ENCODE measurements around the gene ACTR5. TPM values are rescaled to one million over a fixed set of nuclear protein-coding genes. Genes with fewer than 3 reads are reported as not detected.
A peak's percentile ranks its signal among the peaks of the same experiment; 100 is the strongest.

ACTR5 gene
- total and polyA plus RNA-seq, 9 donors: 5.3 to 6.7 (median 6.2) TPM

GRCh38 chr20:38723017-38723847 is 25.0 kb upstream of the ACTR5 start:
- WGBS (ENCODE audit: insufficient coverage): under 1% methylated on average over 45 of the region's 56 CpGs
- Histone ChIP-seq H3K27ac (ENCODE audit: low read length) (no peak overlapping the region), H3K9me3 (replicated peaks; ENCODE audit: control insufficient read depth, low read depth, low read length) (no peaks in the 10 kb centered on the region), H3K36me3 (ENCODE audit: control insufficient read depth, insufficient read depth, low read length) (no peaks in the 10 kb centered on the region), H3K4me1 (ENCODE audit: control insufficient read depth, insufficient read depth, low read length) (peaks cover 35% of the 10 kb centered on the region), H3K4me3 (ENCODE audit: low read length) (no peak overlapping the region), H3K27me3 (ENCODE audit: control insufficient read depth, insufficient read depth, low read length) (peaks cover 98% of the 10 kb centered on the region)
- DNase-seq: no peak

- no peak within 1 kb of the TSS for H3K27ac ChIP-seq (ENCODE audit: low read length)
- under 1% methylated on average over 73 of the region's 76 CpGs for whole genome bisulfite sequencing (ENCODE audit: insufficient coverage)
- H3K4me1 ChIP-seq (ENCODE audit: control insufficient read depth, insufficient read depth, low read length): peaks cover 43% of the 10 kb centered on the region
- no peaks in the 10 kb centered on the region for H3K36me3 ChIP-seq (ENCODE audit: control insufficient read depth, insufficient read depth, low read length)
- DNase-seq: no peak
- H3K4me3 ChIP-seq (ENCODE audit: low read length): no peak within 1 kb of the TSS
- no peaks in the 10 kb centered on the region for H3K9me3 ChIP-seq (replicated peaks; ENCODE audit: control insufficient read depth, low read depth, low read length)
- H3K27me3 ChIP-seq (ENCODE audit: control insufficient read depth, insufficient read depth, low read length): peaks cover 100% of the 10 kb centered on the region
Measured at GRCh38 chr20:38723848-38724625, 24.2 kb upstream of the ACTR5 start, which contains the start of gene SLC32A1. TSS of gene SLC32A1 (plus strand) at chr20:38724486. CDS start at chr20:38724725, 239 bp downstream.

- H3K4me1 ChIP-seq (ENCODE audit: control insufficient read depth, insufficient read depth, low read length): peaks cover 49% of the 10 kb centered on the region
- DNase-seq: no peak
- WGBS (ENCODE audit: insufficient coverage): 1% methylated on average over 46 of the region's 46 CpGs
- H3K27me3 ChIP-seq (ENCODE audit: control insufficient read depth, insufficient read depth, low read length): peaks cover 100% of the 10 kb centered on the region
- no peak overlapping the region for H3K4me3 ChIP-seq (ENCODE audit: low read length)
- H3K27ac ChIP-seq (ENCODE audit: low read length): no peak overlapping the region
- no peaks in the 10 kb centered on the region for H3K36me3 ChIP-seq (ENCODE audit: control insufficient read depth, insufficient read depth, low read length)
- no peaks in the 10 kb centered on the region for H3K9me3 ChIP-seq (replicated peaks; ENCODE audit: control insufficient read depth, low read depth, low read length)
Measured at GRCh38 chr20:38724626-38725147, 23.6 kb upstream of the ACTR5 start.

GRCh38 chr20:38725148-38725901 is 22.9 kb upstream of the ACTR5 start:
- 5% methylated on average over 23 of the region's 35 CpGs for WGBS (ENCODE audit: insufficient coverage)
- Histone ChIP-seq H3K9me3 (replicated peaks; ENCODE audit: control insufficient read depth, low read depth, low read length) (no peaks in the 10 kb centered on the region), H3K27me3 (ENCODE audit: control insufficient read depth, insufficient read depth, low read length) (peaks cover 100% of the 10 kb centered on the region), H3K4me1 (ENCODE audit: control insufficient read depth, insufficient read depth, low read length) (peaks cover 56% of the 10 kb centered on the region), H3K36me3 (ENCODE audit: control insufficient read depth, insufficient read depth, low read length) (no peaks in the 10 kb centered on the region), H3K4me3 (ENCODE audit: low read length) (no peak overlapping the region), H3K27ac (ENCODE audit: low read length) (no peak overlapping the region)
- no peak for DNase-seq

DNA sequence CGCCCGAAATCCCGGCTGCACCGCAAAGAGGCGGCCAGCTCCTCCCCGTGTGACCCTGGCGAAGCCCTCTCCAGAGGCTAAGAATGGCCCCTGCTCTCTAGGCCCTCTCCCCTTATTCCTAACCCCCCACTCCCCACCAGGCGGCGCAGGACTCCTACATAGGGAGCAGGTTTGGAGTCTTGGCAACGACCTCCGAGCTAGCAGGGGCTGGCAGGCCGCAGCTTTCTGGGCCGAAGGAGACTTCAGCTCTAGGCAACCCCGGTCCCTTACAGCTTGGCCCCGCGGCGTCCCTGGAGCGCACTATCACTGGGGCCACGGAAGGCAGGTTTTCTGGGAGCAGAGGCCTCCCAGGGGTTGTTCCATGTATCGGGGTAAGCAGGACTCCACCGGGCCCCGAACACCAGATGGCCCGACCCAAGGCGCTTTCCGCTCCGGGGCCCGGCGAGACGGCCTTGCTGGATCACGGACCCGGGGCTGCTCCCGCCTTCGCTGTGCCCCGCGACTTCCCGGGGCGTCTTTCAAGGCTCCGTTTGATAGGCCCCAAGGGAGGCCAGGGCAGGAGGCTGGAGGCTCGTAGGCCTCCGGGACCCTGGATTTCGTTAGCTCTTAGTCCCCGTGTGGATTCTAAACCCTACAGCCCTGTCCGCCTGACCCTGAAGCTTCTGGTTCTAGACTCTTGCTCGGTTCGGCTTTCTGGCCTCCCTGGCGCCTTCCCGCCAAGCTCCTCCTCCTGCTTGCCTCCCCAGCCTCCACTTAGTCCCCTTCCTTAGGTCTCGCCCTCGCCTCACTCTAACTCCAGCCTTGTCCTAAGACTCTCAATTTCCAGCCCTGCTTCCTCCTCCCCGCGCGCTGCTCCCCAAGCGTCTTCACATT is 22.1 kb upstream of the ACTR5 start:
- Histone ChIP-seq H3K27me3 (ENCODE audit: control insufficient read depth, insufficient read depth, low read length) (peaks cover 100% of the 10 kb centered on the region), H3K27ac (ENCODE audit: low read length) (no peak overlapping the region), H3K36me3 (ENCODE audit: control insufficient read depth, insufficient read depth, low read length) (no peaks in the 10 kb centered on the region), H3K9me3 (replicated peaks; ENCODE audit: control insufficient read depth, low read depth, low read length) (no peaks in the 10 kb centered on the region), H3K4me1 (ENCODE audit: control insufficient read depth, insufficient read depth, low read length) (peaks cover 64% of the 10 kb centered on the region), H3K4me3 (ENCODE audit: low read length) (no peak overlapping the region)
- WGBS (ENCODE audit: insufficient coverage): 4% methylated on average over 53 of the region's 53 CpGs
- peak; percentile 55 for DNase-seq

GRCh38 chr20:38726804-38727606 is 21.3 kb upstream of the ACTR5 start:
- peaks cover 100% of the 10 kb centered on the region for H3K27me3 ChIP-seq (ENCODE audit: control insufficient read depth, insufficient read depth, low read length)
- H3K4me1 ChIP-seq (ENCODE audit: control insufficient read depth, insufficient read depth, low read length): peaks cover 70% of the 10 kb centered on the region
- DNase-seq: peak; percentile 33
- no peak overlapping the region for H3K4me3 ChIP-seq (ENCODE audit: low read length)
- H3K36me3 ChIP-seq (ENCODE audit: control insufficient read depth, insufficient read depth, low read length): no peaks in the 10 kb centered on the region
- no peaks in the 10 kb centered on the region for H3K9me3 ChIP-seq (replicated peaks; ENCODE audit: control insufficient read depth, low read depth, low read length)
- under 1% methylated on average over 43 of the region's 43 CpGs for WGBS (ENCODE audit: insufficient coverage)
- H3K27ac ChIP-seq (ENCODE audit: low read length): no peak overlapping the region

DNA sequence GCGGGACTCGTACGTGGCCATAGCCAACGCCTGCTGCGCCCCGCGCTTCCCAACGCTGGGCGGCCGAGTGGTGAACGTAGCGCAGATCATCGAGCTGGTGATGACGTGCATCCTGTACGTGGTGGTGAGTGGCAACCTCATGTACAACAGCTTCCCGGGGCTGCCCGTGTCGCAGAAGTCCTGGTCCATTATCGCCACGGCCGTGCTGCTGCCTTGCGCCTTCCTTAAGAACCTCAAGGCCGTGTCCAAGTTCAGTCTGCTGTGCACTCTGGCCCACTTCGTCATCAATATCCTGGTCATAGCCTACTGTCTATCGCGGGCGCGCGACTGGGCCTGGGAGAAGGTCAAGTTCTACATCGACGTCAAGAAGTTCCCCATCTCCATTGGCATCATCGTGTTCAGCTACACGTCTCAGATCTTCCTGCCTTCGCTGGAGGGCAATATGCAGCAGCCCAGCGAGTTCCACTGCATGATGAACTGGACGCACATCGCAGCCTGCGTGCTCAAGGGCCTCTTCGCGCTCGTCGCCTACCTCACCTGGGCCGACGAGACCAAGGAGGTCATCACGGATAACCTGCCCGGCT is 20.6 kb upstream of the ACTR5 start:
- Histone ChIP-seq H3K9me3 (replicated peaks; ENCODE audit: control insufficient read depth, low read depth, low read length) (no peaks in the 10 kb centered on the region), H3K4me1 (ENCODE audit: control insufficient read depth, insufficient read depth, low read length) (peaks cover 70% of the 10 kb centered on the region), H3K27me3 (ENCODE audit: control insufficient read depth, insufficient read depth, low read length) (peaks cover 98% of the 10 kb centered on the region), H3K36me3 (ENCODE audit: control insufficient read depth, insufficient read depth, low read length) (no peaks in the 10 kb centered on the region), H3K27ac (ENCODE audit: low read length) (no peak overlapping the region), H3K4me3 (ENCODE audit: low read length) (no peak overlapping the region)
- no peak for DNase-seq
- WGBS (ENCODE audit: insufficient coverage): 3% methylated on average over 46 of the region's 46 CpGs

- Histone ChIP-seq H3K36me3 (ENCODE audit: control insufficient read depth, insufficient read depth, low read length) (no peaks in the 10 kb centered on the region), H3K27ac (ENCODE audit: low read length) (no peak overlapping the region), H3K4me3 (ENCODE audit: low read length) (no peak overlapping the region), H3K4me1 (ENCODE audit: control insufficient read depth, insufficient read depth, low read length) (peaks cover 70% of the 10 kb centered on the region), H3K9me3 (replicated peaks; ENCODE audit: control insufficient read depth, low read depth, low read length) (no peaks in the 10 kb centered on the region), H3K27me3 (ENCODE audit: control insufficient read depth, insufficient read depth, low read length) (peaks cover 98% of the 10 kb centered on the region)
- no peak for DNase-seq
- WGBS (ENCODE audit: insufficient coverage): under 1% methylated on average over 35 of the region's 56 CpGs
Measured at GRCh38 chr20:38728191-38728781, 20.0 kb upstream of the ACTR5 start.
